Measurements from ENCODE around the gene ZNF441. TPM values are rescaled to one million over a fixed set of nuclear protein-coding genes. Genes with fewer than 3 reads are reported as not detected.
"Not testable (repeated sequence)": the region's sequence is repeated elsewhere in the genome, so short reads cannot be mapped to it uniquely, and the experiment has no call there.

ZNF441 gene
- total RNA-seq, 1 donor from 2014 or later, result 6.4 TPM

DNA sequence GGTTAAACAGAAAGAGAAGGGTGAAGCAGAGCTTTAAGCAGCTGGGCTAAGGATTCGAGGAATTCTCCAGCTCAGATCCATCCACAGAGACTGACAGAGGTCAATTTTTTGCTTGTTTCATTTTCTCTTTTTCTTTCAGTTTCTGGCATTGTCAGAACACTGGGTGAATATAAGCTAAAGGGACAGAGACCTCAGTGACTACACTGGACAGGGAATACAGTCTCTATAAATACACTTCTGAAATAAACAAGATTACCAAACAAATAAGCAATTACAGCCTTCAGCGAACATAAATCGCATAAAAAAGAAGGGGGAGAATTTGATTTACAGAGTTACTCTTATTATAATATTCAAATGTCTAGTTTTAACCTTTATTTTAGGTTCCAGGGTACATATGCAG, 3.7 kb upstream of the ZNF441 start:
- Mint-ChIP-seq H3K9me3 (ENCODE audit: unreplicated experiment) (peaks cover 13% of the 10 kb centered on the region), H3K4me1 (ENCODE audit: unreplicated experiment) (peaks cover 12% of the 10 kb centered on the region), H3K4me3 (ENCODE audit: unreplicated experiment) (no peak overlapping the region), H3K27me3 (ENCODE audit: unreplicated experiment) (peaks cover 13% of the 10 kb centered on the region), H3K36me3 (ENCODE audit: unreplicated experiment) (no peaks in the 10 kb centered on the region), H3K27ac (ENCODE audit: unreplicated experiment) (no peak overlapping the region)
- no peak for DNase-seq (ENCODE audit: extremely low spot score, unreplicated experiment)
- TF ChIP-seq, protein P1, sequence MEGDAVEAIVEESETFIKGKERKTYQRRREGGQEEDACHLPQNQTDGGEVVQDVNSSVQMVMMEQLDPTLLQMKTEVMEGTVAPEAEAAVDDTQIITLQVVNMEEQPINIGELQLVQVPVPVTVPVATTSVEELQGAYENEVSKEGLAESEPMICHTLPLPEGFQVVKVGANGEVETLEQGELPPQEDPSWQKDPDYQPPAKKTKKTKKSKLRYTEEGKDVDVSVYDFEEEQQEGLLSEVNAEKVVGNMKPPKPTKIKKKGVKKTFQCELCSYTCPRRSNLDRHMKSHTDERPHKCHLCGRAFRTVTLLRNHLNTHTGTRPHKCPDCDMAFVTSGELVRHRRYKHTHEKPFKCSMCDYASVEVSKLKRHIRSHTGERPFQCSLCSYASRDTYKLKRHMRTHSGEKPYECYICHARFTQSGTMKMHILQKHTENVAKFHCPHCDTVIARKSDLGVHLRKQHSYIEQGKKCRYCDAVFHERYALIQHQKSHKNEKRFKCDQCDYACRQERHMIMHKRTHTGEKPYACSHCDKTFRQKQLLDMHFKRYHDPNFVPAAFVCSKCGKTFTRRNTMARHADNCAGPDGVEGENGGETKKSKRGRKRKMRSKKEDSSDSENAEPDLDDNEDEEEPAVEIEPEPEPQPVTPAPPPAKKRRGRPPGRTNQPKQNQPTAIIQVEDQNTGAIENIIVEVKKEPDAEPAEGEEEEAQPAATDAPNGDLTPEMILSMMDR (IDR thresholded peaks at IDR 0.05), result no peak

DNA sequence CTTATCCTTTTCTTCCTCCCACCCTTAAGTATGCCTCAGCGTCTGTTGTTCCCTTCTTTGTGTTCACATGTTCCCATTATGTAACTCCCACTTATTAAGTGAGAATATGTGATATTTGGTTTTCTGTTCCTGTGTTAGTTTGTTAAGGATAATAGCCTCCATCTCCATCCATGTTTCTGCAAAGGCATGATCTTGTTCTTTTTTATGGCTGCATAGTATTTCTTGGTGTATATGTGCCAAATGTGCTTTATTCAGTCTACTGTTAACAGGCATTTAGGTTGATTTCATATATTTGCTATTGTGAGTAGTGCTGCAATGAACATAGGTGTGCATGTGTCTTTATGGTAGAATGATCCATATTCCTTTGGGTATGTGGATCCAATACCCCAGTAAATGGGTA, 3.2 kb upstream of the ZNF441 start:
- Mint-ChIP-seq H3K4me3 (ENCODE audit: unreplicated experiment) (no peak overlapping the region), H3K27me3 (ENCODE audit: unreplicated experiment) (peaks cover 13% of the 10 kb centered on the region), H3K36me3 (ENCODE audit: unreplicated experiment) (no peaks in the 10 kb centered on the region), H3K9me3 (ENCODE audit: unreplicated experiment) (peaks cover 13% of the 10 kb centered on the region), H3K4me1 (ENCODE audit: unreplicated experiment) (peaks cover 17% of the 10 kb centered on the region), H3K27ac (ENCODE audit: unreplicated experiment) (no peak overlapping the region)
- TF ChIP-seq, protein P1 (IDR thresholded peaks at IDR 0.05), result no peak
- no peak for DNase-seq (ENCODE audit: extremely low spot score, unreplicated experiment)

DNA sequence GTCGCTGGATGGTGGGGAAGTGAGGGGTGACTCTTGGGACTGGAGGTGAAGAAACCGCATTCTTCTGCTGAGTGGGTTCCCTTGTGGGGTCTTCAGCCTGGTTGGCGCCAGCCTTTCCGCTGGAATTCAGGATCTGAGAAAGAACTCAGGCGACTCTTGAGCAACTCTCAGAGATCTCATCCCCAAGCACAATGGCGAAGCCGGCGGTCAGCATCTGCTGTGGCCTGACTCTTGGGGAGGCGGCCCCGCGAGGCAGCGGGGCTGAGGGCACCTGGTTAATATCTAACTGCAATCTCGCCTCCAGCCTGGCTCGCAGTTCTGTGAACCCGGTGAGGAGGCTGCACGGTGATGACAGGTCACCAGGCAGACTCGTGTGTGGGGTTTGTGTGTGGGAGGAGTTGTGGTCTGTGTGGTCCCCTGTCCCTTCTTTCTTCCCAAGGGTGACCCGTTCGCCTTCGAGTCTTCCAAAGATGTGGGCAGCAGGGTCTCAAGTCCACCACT, 883 bp downstream of the ZNF441 start:
- Mint-ChIP-seq H3K4me1 (ENCODE audit: unreplicated experiment) (peaks cover 18% of the 10 kb centered on the region), H3K27me3 (ENCODE audit: unreplicated experiment) (peaks cover 10% of the 10 kb centered on the region), H3K27ac (ENCODE audit: unreplicated experiment) (peak overlapping the region; percentile 100), H3K4me3 (ENCODE audit: unreplicated experiment) (peak overlapping the region; percentile 100), H3K36me3 (ENCODE audit: unreplicated experiment) (peaks cover 17% of the 10 kb centered on the region), H3K9me3 (ENCODE audit: unreplicated experiment) (peaks cover 27% of the 10 kb centered on the region)
- TF ChIP-seq, protein P1 (IDR thresholded peaks at IDR 0.05), result no peak
- DNase-seq (ENCODE audit: extremely low spot score, unreplicated experiment), result no peak

DNA sequence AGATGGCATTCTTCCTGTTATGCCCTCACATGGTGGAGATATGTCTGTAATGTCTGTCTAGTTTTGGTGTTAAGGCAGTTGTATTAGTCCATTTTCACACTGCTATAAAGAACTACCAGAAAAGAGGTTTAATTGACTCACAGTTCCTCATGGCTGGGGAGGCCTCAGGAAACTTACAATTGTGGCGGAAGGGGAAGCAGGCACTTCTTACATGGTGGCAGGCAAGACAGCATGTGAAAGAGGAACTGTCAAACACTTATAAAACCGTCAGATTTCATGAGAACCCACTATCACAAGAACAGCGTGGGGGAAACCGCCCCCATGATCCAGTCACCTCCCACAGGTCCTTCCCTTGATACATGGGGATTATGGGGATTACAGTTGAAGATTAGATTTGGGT, 3.2 kb downstream of the ZNF441 start:
- no peak for DNase-seq (ENCODE audit: extremely low spot score, unreplicated experiment)
- H3K4me1 Mint-ChIP-seq (ENCODE audit: unreplicated experiment), result peaks cover 18% of the 10 kb centered on the region
- TF ChIP-seq, protein P1 (IDR thresholded peaks at IDR 0.05), result no peak
- peaks cover 35% of the 10 kb centered on the region for H3K9me3 Mint-ChIP-seq (ENCODE audit: unreplicated experiment)
- no peaks in the 10 kb centered on the region for H3K27me3 Mint-ChIP-seq (ENCODE audit: unreplicated experiment)
- H3K4me3 Mint-ChIP-seq (ENCODE audit: unreplicated experiment), result no peak overlapping the region
- no peak overlapping the region for H3K27ac Mint-ChIP-seq (ENCODE audit: unreplicated experiment)
- peaks cover 34% of the 10 kb centered on the region for H3K36me3 Mint-ChIP-seq (ENCODE audit: unreplicated experiment)

DNA sequence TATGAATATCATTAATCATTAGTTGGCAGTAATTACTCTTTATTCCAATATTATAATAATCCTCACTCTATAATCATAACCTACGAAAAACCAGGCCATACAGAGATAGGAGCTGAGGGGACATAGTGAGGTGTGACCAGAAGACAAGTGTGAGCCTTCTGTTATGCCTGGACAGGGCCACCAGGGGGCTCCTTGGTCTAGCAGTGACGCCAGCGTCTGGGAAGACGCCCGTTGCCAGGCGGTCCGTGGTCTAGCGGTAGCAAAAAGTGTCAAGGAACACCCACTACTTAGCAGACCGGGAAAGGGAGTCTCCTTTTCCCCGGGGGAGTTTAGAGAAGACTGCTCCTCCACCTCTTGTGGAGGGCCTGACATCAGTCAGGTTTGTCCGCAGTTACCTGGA, 4.7 kb downstream of the ZNF441 start:
- not testable (repeated sequence) for H3K4me3 Mint-ChIP-seq (ENCODE audit: unreplicated experiment); H3K27ac Mint-ChIP-seq (ENCODE audit: unreplicated experiment); H3K27me3 Mint-ChIP-seq (ENCODE audit: unreplicated experiment); DNase-seq (ENCODE audit: extremely low spot score, unreplicated experiment)
- H3K36me3 Mint-ChIP-seq (ENCODE audit: unreplicated experiment), result peaks cover 41% of the 10 kb centered on the region
- peaks cover 15% of the 10 kb centered on the region for H3K4me1 Mint-ChIP-seq (ENCODE audit: unreplicated experiment)
- peaks cover 42% of the 10 kb centered on the region for H3K9me3 Mint-ChIP-seq (ENCODE audit: unreplicated experiment)

DNA sequence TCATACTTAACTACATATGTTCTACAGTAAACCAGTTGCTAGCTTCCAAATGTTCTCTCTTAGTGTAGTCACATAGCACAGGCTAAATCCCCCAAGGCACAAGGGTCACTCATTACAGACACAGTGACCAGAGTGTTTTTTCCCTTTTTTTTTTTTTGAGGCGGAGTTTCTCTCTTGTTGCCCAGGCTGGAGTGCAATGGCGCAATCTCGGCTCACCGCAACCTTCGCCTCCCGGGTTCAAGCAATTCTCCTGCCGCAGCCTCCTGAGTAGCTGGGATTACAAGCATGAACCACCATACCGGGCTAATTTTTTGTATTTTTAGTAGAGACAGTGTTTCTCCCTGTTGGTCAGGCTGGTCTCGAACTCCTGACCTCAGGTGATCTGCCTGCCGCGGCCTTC, 9.9 kb downstream of the ZNF441 start:
- peaks cover 57% of the 10 kb centered on the region for H3K9me3 Mint-ChIP-seq (ENCODE audit: unreplicated experiment)
- H3K36me3 Mint-ChIP-seq (ENCODE audit: unreplicated experiment), result peaks cover 78% of the 10 kb centered on the region
- not testable (repeated sequence) for H3K27ac Mint-ChIP-seq (ENCODE audit: unreplicated experiment); H3K4me1 Mint-ChIP-seq (ENCODE audit: unreplicated experiment); H3K4me3 Mint-ChIP-seq (ENCODE audit: unreplicated experiment); DNase-seq (ENCODE audit: extremely low spot score, unreplicated experiment); H3K27me3 Mint-ChIP-seq (ENCODE audit: unreplicated experiment)
